Astrocyte of the spinal cord (primary cell): ENCODE data around the gene ZNF335.

ENCODE experiments used
- DNase-seq: peaks from one replicate; pipeline ENCODE4 v3.0.0; 2011; ENCODE audit warnings: low read depth, low spot score
- H3K4me3 ChIP-seq: 2 replicates; pipeline ENCODE4 v1.5.1; 2011; ENCODE audit warnings: low read depth, mild to moderate bottlenecking, low read length, moderate library complexity
- in situ Hi-C: cut with HindIII; loops from 2 replicates; pipeline ENCODE4 v1.10.0; 2017; ENCODE audit warnings: low sequenced_read_pairs
- TF ChIP-seq, protein P1 (sequence below): IDR thresholded peaks from 2 replicates; pipeline ENCODE4 v1.5.1; 2012; ENCODE audit warnings: low read depth, mild to moderate bottlenecking, low read length, inconsistent platforms

The ZNF335 gene

DNA sequence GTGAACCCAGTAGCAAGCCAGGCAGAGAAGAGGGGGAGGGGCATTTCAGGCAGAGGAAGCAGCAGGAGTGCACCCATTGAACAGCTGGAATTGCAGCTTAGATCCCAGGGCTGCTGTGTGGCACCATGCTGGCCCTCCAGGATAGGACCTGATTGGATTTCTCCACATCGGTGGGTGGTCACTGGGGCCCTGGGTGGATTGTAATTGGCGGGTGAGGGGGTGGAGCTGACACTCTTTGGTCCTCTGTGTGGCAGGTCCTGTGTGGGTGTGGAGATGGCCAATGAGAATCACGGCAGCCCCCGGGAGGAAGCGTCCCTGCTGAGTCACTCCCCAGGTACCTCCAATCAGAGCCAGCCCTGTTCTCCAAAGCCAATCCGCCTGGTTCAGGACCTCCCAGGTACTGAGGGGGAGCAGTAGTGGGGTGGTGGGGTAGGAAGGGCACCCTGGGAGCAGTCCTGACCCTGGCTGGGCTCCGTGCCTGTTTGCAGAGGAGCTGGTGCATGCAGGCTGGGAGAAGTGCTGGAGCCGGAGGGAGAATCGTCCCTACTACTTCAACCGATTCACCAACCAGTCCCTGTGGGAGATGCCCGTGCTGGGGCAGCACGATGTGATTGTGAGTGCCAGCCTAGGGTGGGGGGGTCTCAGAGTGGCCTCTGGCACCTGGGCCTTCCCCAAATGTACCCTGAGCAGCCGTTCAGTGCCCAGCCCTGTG is 33.1 kb downstream of the ZNF335 start:
- in situ Hi-C loops: no loop called here
- DNase-seq: no peak
- H3K4me3 ChIP-seq: no peak overlapping the region
- TF ChIP-seq, protein P1, sequence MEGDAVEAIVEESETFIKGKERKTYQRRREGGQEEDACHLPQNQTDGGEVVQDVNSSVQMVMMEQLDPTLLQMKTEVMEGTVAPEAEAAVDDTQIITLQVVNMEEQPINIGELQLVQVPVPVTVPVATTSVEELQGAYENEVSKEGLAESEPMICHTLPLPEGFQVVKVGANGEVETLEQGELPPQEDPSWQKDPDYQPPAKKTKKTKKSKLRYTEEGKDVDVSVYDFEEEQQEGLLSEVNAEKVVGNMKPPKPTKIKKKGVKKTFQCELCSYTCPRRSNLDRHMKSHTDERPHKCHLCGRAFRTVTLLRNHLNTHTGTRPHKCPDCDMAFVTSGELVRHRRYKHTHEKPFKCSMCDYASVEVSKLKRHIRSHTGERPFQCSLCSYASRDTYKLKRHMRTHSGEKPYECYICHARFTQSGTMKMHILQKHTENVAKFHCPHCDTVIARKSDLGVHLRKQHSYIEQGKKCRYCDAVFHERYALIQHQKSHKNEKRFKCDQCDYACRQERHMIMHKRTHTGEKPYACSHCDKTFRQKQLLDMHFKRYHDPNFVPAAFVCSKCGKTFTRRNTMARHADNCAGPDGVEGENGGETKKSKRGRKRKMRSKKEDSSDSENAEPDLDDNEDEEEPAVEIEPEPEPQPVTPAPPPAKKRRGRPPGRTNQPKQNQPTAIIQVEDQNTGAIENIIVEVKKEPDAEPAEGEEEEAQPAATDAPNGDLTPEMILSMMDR: no peak

GRCh38 chr20:45937765-45938164 is 34.2 kb downstream of the ZNF335 start:
- TF ChIP-seq, protein P1: no peak

GRCh38 chr20:45935416-45936046 is 36.5 kb downstream of the ZNF335 start:
- TF ChIP-seq, protein P1: no peak
- in situ Hi-C loops: no loop called here
- DNase-seq: no peak
- peak overlapping the region; percentile 54 for H3K4me3 ChIP-seq

More at GRCh38 chr20:45937765-45938164, 34.2 kb downstream of the ZNF335 start:
- DNase-seq: no peak
- in situ Hi-C loops: no loop called here
- H3K4me3 ChIP-seq: no peak overlapping the region

DNA sequence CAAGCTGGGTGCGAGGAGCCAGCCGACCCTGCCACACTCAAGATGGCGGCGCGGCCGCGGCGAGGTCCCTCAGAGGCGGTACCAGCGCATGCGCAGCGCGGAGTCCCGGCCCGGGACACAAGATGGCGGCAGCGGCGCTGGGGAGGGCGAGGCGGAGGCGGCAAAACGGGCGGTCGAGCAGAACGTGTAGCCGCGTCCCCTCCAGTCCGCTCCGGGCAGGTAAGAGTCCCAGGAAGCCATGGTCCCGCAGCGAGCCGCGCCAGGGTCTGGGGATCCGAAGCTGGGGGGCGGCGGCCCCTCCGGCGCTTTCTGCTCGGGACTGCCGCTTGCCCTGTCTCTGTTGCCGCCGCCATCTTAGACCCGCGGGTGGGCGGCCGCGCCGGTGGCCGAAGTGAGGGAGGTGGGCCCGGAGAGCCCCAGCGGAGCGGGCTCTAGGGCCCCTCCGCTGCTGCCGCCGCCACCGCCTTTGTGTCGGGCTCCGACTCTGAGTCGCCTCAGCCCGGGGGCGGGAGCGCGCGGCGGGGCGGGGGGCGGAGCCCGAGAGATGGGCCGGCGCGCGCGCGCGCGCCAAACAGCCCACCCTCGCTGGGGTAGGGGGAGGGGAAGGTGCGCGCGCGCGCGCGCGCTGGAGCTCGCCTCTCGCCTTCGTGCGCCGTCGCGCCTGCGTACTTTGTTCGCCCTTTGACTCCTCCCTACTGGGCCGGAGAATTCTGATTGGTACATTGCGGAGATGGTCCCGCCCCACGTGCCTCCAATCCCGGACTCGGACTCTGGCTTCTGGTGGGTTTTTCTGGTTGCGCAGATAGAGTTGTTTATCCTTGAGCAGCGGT is 37.2 kb downstream of the ZNF335 start, which contains the start of gene PCIF1:
TSS of gene PCIF1 (plus strand) at position 98 of the 830 bp plus-strand sequence. CDS start 4,317 bp downstream, outside the sequence.
- H3K4me3 ChIP-seq: peak within 1 kb of the TSS; percentile 95
- in situ Hi-C loops: no loop called here
- DNase-seq: peak; percentile 98
- TF ChIP-seq, protein P1: no peak

- DNase-seq: peak; percentile 65
- in situ Hi-C loops: no loop called here
- TF ChIP-seq, protein P1: no peak
- peak overlapping the region; percentile 95 for H3K4me3 ChIP-seq
These were observed 37.9 kb downstream of the ZNF335 start for GRCh38 chr20:45934046-45934585.
